ENCODE measurements around the gene CPNE2.
"Not testable (repeated sequence)": the region's sequence is repeated elsewhere in the genome, so short reads cannot be mapped to it uniquely, and the experiment has no call there.

The CPNE2 gene

DNA sequence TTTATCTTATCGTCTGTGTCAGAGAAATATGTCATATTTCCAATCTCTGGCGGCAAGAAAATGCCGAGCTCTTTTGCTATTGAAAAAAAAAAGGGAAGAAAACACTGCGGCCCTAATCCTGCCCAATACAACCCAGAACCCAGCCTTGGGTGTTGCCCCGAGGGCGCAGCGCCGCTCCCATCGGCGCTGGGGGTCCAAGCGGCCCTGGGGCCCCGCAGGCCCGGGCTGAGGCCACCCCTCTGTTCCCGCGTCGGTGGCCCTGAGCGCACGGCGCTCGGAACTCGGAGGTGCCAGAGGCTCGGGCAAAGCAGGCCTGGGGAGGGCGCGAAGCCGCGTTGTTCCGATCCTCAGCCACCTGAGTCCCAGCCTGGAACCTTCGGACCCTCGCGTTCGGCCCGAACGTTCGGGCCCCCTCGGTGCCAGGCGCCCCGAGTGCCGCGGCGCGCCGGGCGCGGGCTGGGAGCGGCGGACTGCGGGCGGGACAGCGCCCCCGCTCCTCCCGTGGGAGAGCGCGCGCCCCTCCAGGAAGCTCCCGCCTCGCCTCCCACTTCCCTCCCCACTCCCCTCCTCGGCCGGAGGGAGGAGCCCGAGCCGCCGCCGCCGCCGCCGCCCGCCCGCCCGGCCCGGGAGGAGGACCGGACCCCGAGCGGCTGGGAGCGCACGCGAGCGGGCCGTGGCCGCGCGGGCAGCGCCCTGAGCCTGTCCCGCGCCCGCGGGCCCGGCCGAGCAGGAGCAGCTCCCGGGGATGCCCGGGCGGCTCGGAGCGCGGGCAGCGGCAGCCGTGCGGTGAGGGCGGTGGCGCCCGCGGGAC lies at the start of gene CPNE2:
CPNE2 (plus strand) TSS at position 609 of the 811 bp plus-strand sequence. CDS start 18,160 bp downstream, outside the sequence.
- no peak for DNase-seq (ENCODE audit: low read depth, low spot score)

GRCh38 chr16:57043248-57043647 lies 49.1 kb upstream of the CPNE2 start:
- DNase-seq (ENCODE audit: low read depth, low spot score): no peak

DNA sequence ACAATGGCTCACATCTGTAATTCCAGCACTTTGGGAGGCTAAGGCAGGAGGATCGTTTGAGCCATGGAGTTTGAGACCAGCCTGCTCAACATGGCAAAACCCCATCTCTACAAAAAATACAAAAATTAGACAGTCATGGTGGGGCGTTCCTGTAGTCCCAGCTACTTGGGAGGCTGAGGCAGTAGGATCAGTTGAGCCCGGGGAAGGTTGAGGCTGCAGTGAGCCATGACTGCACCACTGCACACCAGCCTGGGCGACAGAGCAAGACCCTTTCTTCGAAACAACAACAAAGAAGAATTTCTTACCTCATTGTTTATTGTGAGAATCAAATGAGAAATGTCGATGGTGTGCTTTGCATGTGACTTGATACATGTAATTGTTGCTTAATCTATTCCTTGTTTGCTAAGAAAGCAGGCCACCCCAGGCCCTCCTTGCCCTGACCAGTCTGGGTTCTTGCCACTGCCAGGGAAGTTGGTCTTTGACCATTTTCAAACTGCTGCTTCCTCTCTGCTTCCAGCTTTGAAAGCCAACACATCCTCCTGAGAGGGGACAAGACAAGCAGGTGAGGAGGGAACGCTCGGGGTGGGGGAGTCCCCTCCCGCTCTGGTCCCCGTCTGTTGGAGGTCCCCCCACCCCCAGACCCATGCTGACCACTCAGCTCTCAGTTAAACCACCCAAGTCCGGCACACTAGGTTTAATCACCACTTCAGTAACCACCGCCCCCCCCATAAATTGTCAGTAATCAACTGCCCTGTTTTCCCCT lies 47.3 kb upstream of the CPNE2 start:
- no peak for DNase-seq (ENCODE audit: low read depth, low spot score)

- peak; percentile 35 for DNase-seq (ENCODE audit: low read depth, low spot score)
These were observed 46.5 kb upstream of the CPNE2 start for GRCh38 chr16:57045694-57046381.

DNA sequence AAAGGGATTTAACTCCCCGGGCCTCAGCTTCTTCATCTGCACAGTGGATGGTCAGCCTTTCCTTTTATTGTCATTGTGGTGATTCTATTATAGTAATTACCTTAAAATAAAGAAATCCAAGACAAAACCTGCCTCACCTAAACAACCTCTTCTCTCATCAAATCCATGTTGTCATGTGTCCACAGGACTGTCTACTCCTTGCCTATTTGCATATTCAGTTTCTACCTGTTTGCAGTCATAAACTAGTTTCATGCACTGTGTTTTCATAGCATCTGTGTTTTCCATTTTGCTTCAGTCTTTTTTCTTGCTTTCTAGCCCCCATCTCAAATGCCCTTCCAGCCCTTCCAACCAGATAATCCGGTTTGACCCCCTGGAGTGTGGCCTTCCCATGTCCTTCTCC lies 44.3 kb upstream of the CPNE2 start:
- no peak for DNase-seq (ENCODE audit: low read depth, low spot score)

GRCh38 chr16:57049678-57050077 lies 42.7 kb upstream of the CPNE2 start:
- no peak for DNase-seq (ENCODE audit: low read depth, low spot score)

- no peak for DNase-seq (ENCODE audit: low read depth, low spot score)
These were observed 40.6 kb upstream of the CPNE2 start for GRCh38 chr16:57051696-57052228.

- DNase-seq (ENCODE audit: low read depth, low spot score): no peak
These were observed 39.2 kb upstream of the CPNE2 start for GRCh38 chr16:57053206-57053605.

GRCh38 chr16:57054338-57054737 lies 38.0 kb upstream of the CPNE2 start:
- DNase-seq (ENCODE audit: low read depth, low spot score): no peak

- no peak for DNase-seq (ENCODE audit: low read depth, low spot score)
These were observed 37.6 kb upstream of the CPNE2 start for GRCh38 chr16:57054771-57055170.

DNA sequence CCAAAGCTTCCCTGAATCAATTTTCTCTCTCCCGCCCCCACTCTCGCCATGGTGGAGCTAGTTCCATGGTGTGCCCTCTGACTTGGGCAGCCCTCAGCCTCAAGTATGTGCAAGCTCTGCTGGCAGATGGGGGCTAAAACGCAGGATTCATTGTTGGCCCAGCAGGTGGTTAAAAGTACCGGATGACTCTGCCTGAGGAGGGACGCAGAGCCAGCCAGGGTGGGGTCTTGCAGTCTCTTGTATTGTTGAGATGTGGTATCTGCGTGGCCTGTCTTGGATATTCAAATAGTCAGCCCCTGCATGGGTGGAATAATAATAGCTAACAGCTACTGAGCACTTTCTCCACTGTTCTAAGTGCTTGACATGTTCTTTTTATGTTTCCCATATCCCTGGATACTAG lies 36.7 kb upstream of the CPNE2 start:
- no peak for DNase-seq (ENCODE audit: low read depth, low spot score)

DNA sequence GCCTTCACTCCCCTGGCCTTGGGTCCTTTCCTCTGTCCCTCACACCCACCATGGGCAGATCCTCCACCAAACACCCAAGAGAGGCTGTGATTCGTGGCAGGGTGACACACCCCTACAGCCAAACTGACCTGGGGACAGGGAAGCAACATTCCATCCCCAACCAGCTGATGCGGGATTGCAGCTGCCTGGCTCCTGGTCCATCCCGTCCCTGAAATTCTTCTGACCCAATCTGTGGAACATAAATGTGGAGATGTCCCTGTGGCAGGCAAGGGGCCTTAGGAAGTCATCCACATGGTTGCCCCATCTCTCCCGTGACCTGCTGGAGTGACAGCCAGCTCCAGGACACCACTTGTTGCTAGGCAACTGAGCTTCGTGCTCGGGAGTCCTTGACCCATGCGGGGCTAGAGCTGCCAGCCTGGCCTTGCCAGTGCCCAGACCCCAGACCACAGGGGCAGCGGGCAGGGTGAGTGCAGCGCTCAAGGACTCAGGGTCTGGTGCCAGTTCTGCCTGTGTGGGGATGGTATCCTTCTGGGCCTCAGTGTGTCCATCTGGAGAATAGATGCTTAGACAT lies 34.0 kb upstream of the CPNE2 start:
- DNase-seq (ENCODE audit: low read depth, low spot score): no peak

GRCh38 chr16:57060323-57061083 lies 31.9 kb upstream of the CPNE2 start:
- DNase-seq (ENCODE audit: low read depth, low spot score): no peak

DNA sequence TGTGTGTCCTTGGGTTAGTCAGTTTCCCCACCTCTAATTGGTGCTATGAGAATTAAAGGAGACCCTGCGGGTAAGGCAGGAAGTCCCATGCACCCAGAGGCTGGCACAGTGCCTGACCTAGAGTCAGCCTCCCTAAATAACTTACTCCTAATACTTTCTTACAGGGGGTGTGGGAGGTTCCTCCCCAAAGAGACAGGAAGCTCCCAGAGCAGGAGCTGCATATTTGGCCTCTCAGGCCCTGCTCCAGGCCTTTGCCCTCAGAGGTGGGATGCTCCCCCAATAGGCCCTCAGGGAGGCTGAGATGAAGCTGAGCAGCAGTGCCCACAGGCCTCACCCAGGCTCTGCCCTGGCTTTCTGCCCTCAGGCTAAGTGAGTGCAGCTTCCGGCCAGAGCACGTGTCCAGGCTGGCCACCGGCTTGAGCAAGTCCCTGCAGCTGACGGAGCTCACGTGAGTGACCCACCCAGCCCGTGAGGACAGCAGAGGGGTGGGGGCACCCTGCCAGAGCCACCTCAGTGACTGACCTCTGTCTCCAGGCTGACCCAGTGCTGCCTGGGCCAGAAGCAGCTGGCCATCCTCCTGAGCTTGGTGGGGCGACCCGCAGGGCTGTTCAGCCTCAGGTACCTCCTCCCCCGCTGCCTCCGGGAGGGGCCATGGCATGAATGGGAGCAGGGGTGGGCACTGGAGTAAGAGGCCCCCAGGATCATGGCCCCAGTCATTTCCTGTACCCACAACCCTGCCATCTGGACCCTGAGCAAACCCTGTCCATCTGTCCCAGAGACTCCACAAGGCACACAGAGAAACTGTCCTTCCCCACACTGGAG lies 31.1 kb upstream of the CPNE2 start:
- no peak for DNase-seq (ENCODE audit: low read depth, low spot score)

DNA sequence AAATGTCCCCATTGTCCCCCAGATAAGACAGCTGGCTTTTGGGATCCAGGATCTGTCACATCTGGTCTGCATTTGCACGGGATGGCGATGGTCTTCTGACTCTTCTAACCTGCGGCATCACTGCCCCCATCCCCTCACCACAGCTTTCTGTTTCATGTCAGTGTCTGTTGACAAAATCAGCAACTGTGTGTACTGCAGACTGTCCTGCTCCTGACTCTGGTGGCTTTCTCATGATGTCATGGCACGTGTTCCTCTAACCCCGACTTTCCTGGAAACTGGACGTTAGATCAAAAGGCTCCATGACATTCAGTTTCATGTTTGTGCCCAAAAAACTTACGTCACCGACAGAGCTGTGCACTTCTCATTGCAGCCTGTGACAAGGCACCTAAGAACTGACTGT lies 30.1 kb upstream of the CPNE2 start:
- no peak for DNase-seq (ENCODE audit: low read depth, low spot score)

DNA sequence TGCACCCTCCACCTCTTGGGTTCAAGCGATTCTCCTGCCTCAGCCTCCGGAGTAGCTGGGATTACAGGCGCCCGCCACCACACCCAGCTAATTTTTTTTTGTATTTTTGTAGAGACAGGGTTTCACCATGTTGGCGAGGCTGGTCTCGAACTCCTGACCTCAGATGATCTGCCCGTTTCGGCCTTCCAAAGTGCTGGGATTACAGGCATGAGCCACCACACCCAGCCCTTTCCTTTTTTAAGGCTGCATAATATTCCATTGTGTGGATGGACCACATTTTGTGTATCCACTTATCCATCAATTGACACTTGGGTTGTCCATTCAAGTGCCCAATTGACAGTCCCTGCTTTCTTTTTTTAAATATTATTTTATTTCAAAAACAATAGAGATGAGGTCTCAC lies 29.2 kb upstream of the CPNE2 start:
- not testable (repeated sequence) for DNase-seq (ENCODE audit: low read depth, low spot score)

- DNase-seq (ENCODE audit: low read depth, low spot score): no peak
These were observed 27.4 kb upstream of the CPNE2 start for GRCh38 chr16:57064995-57065394.

- no peak for DNase-seq (ENCODE audit: low read depth, low spot score)
These were observed 25.8 kb upstream of the CPNE2 start for GRCh38 chr16:57066625-57067024.

DNA sequence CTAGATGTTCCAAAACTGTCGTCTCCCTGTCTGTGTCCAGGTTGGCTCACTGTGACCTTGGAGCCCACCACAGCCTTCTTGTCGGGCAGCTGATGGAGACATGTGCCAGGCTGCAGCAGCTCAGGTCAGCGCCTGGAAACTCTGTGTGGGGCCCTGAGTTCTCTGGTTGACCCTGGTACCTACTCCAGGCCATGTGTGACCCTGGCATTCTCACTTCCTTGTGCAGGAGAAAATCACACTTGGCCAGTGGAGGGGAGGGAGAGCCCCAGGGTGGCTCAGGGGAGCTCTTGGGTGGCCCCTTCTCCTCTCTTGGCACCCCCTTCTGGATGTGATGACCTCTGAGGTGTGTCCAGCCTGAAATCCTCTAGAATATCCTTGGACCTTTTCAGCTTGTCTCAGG lies 25.0 kb upstream of the CPNE2 start:
- no peak for DNase-seq (ENCODE audit: low read depth, low spot score)

DNA sequence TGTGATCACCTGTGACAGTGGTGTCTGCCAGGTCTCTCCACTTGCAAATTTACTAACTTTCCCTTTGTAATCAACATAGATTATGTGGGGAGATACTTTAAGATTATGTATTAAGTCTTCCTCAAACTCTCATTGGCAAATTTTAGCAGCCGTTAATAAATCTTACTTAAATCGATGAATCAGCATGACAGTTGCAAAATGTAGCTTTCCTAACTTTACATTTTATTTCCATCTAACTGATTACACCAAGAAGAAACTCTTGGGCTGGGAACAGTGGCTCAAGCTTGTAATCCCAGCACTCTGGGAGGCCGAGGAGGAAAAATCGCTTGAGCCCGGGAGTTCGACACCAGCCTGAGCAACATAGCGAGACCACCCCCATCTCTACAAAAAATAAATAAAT lies 23.3 kb upstream of the CPNE2 start:
- no peak for DNase-seq (ENCODE audit: low read depth, low spot score)

Data from smooth muscle cell of the brain vasculature (primary cell).